ENCODE data around the gene GLYR1. TPM values are rescaled to one million over a fixed set of nuclear protein-coding genes. Genes with fewer than 3 reads are reported as not detected.

GLYR1 gene
- total and polyA plus RNA-seq, 4 donors: 36.2 to 88.1 (median 70.2) TPM

GRCh38 chr16:4837733-4838501 is 9.2 kb downstream of the GLYR1 start:
- no peak for DNase-seq
- Histone ChIP-seq H3K4me3 (no peak overlapping the region), H3K27me3 (ENCODE audit: control insufficient read depth in 3 of 3, insufficient read depth in 3 of 3, low read length in 2 of 3) (no peaks in the 10 kb centered on the region), H3K4me1 (ENCODE audit: control insufficient read depth in 5 of 5, insufficient read depth in 5 of 5, low read length in 5 of 5) (peaks cover 0 to 5% (median 0%) of the 10 kb centered on the region in 5 donors), H3K9ac (ENCODE audit: insufficient read depth in 1 of 2, low read length in 2 of 2) (no peak overlapping the region), H3K36me3 (ENCODE audit: control insufficient read depth in 4 of 4, insufficient read depth in 4 of 4, low read length in 4 of 4) (peaks cover 19 to 45% (median 33%) of the 10 kb centered on the region in 4 donors), H3K27ac (ENCODE audit: low read depth in 1 of 2, low read length in 1 of 2) (no peak overlapping the region), H3K9me3 (ENCODE audit: control insufficient read depth in 4 of 4, insufficient read depth in 3 of 4, low read length in 3 of 4) (no peaks in the 10 kb centered on the region)
- no peak for TF ChIP-seq CTCF (IDR thresholded peaks at IDR 0.05; ENCODE audit: control extremely low read depth, extremely low read depth)
- no peak for ATAC-seq (ENCODE audit: insufficient read depth, low FRiP score)
- 86 to 95% methylated on average over 13 of the region's 13 CpGs for WGBS, 2 donors

GRCh38 chr16:4836727-4837126 is 10.4 kb downstream of the GLYR1 start:
- no peak for ATAC-seq (ENCODE audit: insufficient read depth, low FRiP score)
- Histone ChIP-seq H3K27ac (ENCODE audit: low read depth in 1 of 2, low read length in 1 of 2) (no peak overlapping the region), H3K9ac (ENCODE audit: insufficient read depth in 1 of 2, low read length in 2 of 2) (no peak overlapping the region), H3K4me1 (ENCODE audit: control insufficient read depth in 5 of 5, insufficient read depth in 5 of 5, low read length in 5 of 5) (peaks cover 0 to 5% (median 0%) of the 10 kb centered on the region in 5 donors), H3K27me3 (ENCODE audit: control insufficient read depth in 3 of 3, insufficient read depth in 3 of 3, low read length in 2 of 3) (no peaks in the 10 kb centered on the region), H3K9me3 (ENCODE audit: control insufficient read depth in 4 of 4, insufficient read depth in 3 of 4, low read length in 3 of 4) (no peaks in the 10 kb centered on the region), H3K36me3 (ENCODE audit: control insufficient read depth in 4 of 4, insufficient read depth in 4 of 4, low read length in 4 of 4) (peaks cover 19 to 54% (median 35%) of the 10 kb centered on the region in 4 donors), H3K4me3 (no peak overlapping the region)
- DNase-seq: no peak
- WGBS, 2 donors: 98 to 100% methylated on average over 2 of the region's 2 CpGs
- TF ChIP-seq CTCF (IDR thresholded peaks at IDR 0.05; ENCODE audit: control extremely low read depth, extremely low read depth): no peak

- Histone ChIP-seq H3K9ac (ENCODE audit: insufficient read depth in 1 of 2, low read length in 2 of 2) (no peak overlapping the region), H3K27me3 (ENCODE audit: control insufficient read depth in 3 of 3, insufficient read depth in 3 of 3, low read length in 2 of 3) (no peaks in the 10 kb centered on the region), H3K36me3 (ENCODE audit: control insufficient read depth in 4 of 4, insufficient read depth in 4 of 4, low read length in 4 of 4) (peaks cover 16 to 58% (median 28%) of the 10 kb centered on the region in 4 donors), H3K9me3 (ENCODE audit: control insufficient read depth in 4 of 4, insufficient read depth in 3 of 4, low read length in 3 of 4) (no peaks in the 10 kb centered on the region), H3K27ac (ENCODE audit: low read depth in 1 of 2, low read length in 1 of 2) (no peak overlapping the region), H3K4me3 (no peak overlapping the region), H3K4me1 (ENCODE audit: control insufficient read depth in 5 of 5, insufficient read depth in 5 of 5, low read length in 5 of 5) (peaks cover 0 to 5% (median 0%) of the 10 kb centered on the region in 5 donors)
- DNase-seq (no peak), ATAC-seq (ENCODE audit: insufficient read depth, low FRiP score) (no peak)
- TF ChIP-seq CTCF (IDR thresholded peaks at IDR 0.05; ENCODE audit: control extremely low read depth, extremely low read depth): no peak
- WGBS, 2 donors: 100% methylated on average over 1 of the region's 1 CpG
Observed at GRCh38 chr16:4833584-4833983, 13.5 kb downstream of the GLYR1 start.

All from lung (tissue), 12 donors.